Suprapubic skin (tissue), 4 donors: Measurements from ENCODE around the gene FNDC5. TPM values are rescaled to one million over a fixed set of nuclear protein-coding genes. Genes with fewer than 3 reads are reported as not detected.

Source experiments
- DNase-seq, 2 donors: peaks; one replicate each; pipeline ENCODE4 v3.0.0-alpha.2; 2019; ENCODE audit warnings: low spot score in 2 of 2
- H3K27ac ChIP-seq: fragments of 200-600 bp; sonication (generic); one replicate; pipeline ENCODE4 v1.5.1; 2019
- H3K27me3 ChIP-seq: fragments of 200-600 bp; sonication (generic); one replicate; pipeline ENCODE4 v1.5.1; 2019
- H3K36me3 ChIP-seq: fragments of 200-600 bp; sonication (generic); one replicate; pipeline ENCODE4 v1.5.1; 2019
- H3K4me1 ChIP-seq: fragments of 200-600 bp; sonication (generic); one replicate; pipeline ENCODE4 v1.5.1; 2019
- H3K4me3 ChIP-seq: fragments of 200-600 bp; sonication (generic); one replicate; pipeline ENCODE4 v1.5.1; 2019; ENCODE audit warnings: mild to moderate bottlenecking
- H3K9me3 ChIP-seq: fragments of 200-600 bp; sonication (generic); one replicate; pipeline ENCODE4 v1.5.1; 2019
- EP300 ChIP-seq: sonication (generic); formaldehyde crosslinking; IDR thresholded peaks from one replicate; pipeline ENCODE4 v1.6.1; 2017; ENCODE audit warnings: antibody characterized with exemption
- POLR2A ChIP-seq, 2 donors: fragments of 450-650 bp; IDR thresholded peaks; one replicate each; pipeline ENCODE4 v1.6.1; 2017; ENCODE audit warnings: antibody characterized with exemption in 2 of 2, mild to moderate bottlenecking in 2 of 2, moderate library complexity in 2 of 2
- POLR2AphosphoS5 ChIP-seq, 3 donors: sonication (generic); formaldehyde crosslinking; IDR thresholded peaks; one replicate each; pipeline ENCODE4 v1.6.1; 2017; ENCODE audit warnings: antibody characterized with exemption in 3 of 3
- WGBS: methylation state at CpG from one replicate; pipeline ENCODE4 v1.1.5; 2018; 5-methylcytosine and 5-hydroxymethylcytosine counted together
- total RNA-seq, 4 donors: library from RNA; depleted of rRNA; stranded (reverse); fragments of >200 nt; gene quantifications; one replicate each; pipeline ENCODE4 v1.1.0, GENCODE V29; 2016
- TF ChIP-seq, protein P1 (sequence below), 2 donors: fragments of 200-600 bp in 1 of 2; fragments of 450-650 bp in 1 of 2; sonication (generic) in 1 of 2; IDR thresholded peaks; one replicate each; pipeline ENCODE4 v1.5.1; 2016 to 2019; ENCODE audit warnings: antibody characterized with exemption in 2 of 2, mild to moderate bottlenecking in 1 of 2, moderate library complexity in 1 of 2

FNDC5 gene
- total RNA-seq, 4 donors from 2014 or later, result 0.48 to 3.0 (median 1.6) TPM; not detected in 1

DNA sequence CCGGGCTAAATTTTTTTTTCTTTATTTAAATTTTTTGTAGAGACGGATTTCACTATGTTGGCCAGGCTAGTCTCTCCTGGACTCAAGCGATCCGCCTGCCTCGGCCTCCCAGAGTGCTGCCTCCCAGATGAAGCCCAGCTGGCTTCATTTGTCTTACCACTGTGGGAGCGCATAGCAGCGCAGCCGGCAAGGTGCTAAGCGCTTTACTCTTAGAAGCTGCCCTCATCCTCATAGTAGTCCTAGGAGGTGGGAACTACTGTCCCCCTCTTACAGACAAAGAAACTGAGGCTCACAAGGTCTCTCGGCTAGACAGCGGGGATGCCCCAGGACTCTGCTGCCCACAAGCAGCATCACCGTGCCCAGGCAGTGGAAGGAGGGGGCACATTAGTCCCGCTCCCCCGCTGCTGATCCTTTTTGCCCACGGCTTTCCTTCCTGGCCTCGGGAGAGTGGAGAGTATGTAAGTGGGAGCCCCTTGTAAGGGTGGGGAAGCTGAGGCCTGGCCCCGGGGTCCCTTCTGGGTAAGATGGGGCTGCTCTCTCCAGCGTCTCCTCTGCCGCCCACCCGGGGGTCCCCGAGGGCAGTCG, 29.8 kb upstream of the FNDC5 start:
- H3K4me1 ChIP-seq, result peaks cover 20% of the 10 kb centered on the region
- 18% methylated on average over 18 of the region's 22 CpGs for WGBS

DNA sequence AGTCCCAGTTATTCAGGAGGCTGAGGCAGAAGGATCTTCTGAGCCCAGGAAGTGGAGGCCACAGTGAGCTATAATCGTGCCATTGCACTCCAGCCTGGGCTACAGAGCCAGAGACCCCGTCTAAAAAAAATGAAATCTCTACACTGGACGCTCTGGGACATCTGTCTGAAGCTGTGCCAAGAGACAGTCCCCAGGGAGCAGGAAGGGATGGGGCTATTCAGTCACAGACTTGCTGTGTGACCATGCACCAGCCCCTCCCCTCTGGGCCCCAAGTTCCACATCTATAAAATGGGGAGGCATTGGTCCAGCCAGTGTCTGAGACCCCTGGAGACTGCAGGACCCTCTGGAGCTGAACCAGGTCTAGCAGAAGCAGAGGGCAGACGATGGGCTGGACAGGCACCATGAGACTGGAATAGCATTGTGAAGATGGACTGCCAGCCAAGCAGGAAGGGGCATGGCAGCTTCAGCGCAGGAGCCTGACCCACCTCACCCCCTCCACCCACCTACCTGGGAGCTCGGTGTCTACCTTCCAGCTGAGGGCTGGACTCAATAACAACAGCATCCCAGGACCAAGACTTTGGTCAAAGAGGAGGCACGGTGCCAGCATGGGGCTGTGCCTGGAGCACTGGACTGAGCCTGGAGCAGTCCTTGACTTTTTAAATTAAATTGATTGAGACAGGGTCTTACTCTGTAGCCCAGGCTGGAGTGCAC, 29.0 kb upstream of the FNDC5 start:
- Histone ChIP-seq H3K4me1 (peaks cover 20% of the 10 kb centered on the region), H3K9me3 (no peaks in the 10 kb centered on the region), H3K27ac (no peak overlapping the region), H3K27me3 (no peaks in the 10 kb centered on the region), H3K36me3 (no peaks in the 10 kb centered on the region), H3K4me3 (peak overlapping the region; percentile 79)
- WGBS, result 84% methylated on average over 7 of the region's 7 CpGs
- DNase-seq, result no peak
- no peak for TF ChIP-seq POLR2AphosphoS5 (IDR thresholded peaks at IDR 0.05)
- TF ChIP-seq EP300, result no peak
- TF ChIP-seq POLR2A (IDR thresholded peaks at IDR 0.05), result no peak
- TF ChIP-seq, protein P1, sequence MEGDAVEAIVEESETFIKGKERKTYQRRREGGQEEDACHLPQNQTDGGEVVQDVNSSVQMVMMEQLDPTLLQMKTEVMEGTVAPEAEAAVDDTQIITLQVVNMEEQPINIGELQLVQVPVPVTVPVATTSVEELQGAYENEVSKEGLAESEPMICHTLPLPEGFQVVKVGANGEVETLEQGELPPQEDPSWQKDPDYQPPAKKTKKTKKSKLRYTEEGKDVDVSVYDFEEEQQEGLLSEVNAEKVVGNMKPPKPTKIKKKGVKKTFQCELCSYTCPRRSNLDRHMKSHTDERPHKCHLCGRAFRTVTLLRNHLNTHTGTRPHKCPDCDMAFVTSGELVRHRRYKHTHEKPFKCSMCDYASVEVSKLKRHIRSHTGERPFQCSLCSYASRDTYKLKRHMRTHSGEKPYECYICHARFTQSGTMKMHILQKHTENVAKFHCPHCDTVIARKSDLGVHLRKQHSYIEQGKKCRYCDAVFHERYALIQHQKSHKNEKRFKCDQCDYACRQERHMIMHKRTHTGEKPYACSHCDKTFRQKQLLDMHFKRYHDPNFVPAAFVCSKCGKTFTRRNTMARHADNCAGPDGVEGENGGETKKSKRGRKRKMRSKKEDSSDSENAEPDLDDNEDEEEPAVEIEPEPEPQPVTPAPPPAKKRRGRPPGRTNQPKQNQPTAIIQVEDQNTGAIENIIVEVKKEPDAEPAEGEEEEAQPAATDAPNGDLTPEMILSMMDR (IDR thresholded peaks at IDR 0.05), result no peak

More for the DNA sequence above, 29.8 kb upstream of the FNDC5 start:
- no peak for DNase-seq
- H3K9me3 ChIP-seq, result no peaks in the 10 kb centered on the region
- H3K27ac ChIP-seq, result peak overlapping the region; percentile 51
- no peaks in the 10 kb centered on the region for H3K36me3 ChIP-seq
- H3K27me3 ChIP-seq, result no peaks in the 10 kb centered on the region
- TF ChIP-seq POLR2AphosphoS5 (IDR thresholded peaks at IDR 0.05) (no peak), POLR2A (IDR thresholded peaks at IDR 0.05) (no peak), EP300 (no peak)
- TF ChIP-seq, protein P1 (IDR thresholded peaks at IDR 0.05), result no peak
- H3K4me3 ChIP-seq, result peak overlapping the region; percentile 79

DNA sequence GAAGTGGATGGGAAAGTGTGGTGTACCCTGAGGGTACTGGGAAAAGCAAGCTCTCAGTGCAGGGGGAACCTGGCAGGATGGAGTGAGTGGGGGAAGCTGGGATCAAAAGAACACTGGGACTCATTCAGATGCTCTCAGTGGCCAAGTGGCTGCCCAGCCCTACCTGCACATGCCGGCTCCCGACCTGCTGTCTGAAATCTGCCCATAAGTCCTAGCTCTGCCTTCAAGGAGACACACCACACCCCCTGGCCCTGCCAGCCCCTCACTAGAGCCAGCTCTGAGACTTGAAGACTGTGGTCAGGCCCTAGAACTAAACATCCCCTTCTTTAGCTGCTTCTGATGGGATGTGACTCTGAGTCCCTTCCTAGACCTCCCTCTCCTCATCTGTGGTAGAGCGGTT, 28.2 kb upstream of the FNDC5 start:
- H3K4me3 ChIP-seq, result no peak overlapping the region
- H3K36me3 ChIP-seq, result no peaks in the 10 kb centered on the region
- no peaks in the 10 kb centered on the region for H3K9me3 ChIP-seq
- H3K27me3 ChIP-seq, result peaks cover 3% of the 10 kb centered on the region
- no peak for DNase-seq
- H3K4me1 ChIP-seq, result peaks cover 20% of the 10 kb centered on the region
- WGBS, result 94% methylated on average over 3 of the region's 3 CpGs
- TF ChIP-seq, protein P1 (IDR thresholded peaks at IDR 0.05), result no peak
- TF ChIP-seq POLR2A (IDR thresholded peaks at IDR 0.05) (no peak), POLR2AphosphoS5 (IDR thresholded peaks at IDR 0.05) (no peak)
- no peak overlapping the region for H3K27ac ChIP-seq

DNA sequence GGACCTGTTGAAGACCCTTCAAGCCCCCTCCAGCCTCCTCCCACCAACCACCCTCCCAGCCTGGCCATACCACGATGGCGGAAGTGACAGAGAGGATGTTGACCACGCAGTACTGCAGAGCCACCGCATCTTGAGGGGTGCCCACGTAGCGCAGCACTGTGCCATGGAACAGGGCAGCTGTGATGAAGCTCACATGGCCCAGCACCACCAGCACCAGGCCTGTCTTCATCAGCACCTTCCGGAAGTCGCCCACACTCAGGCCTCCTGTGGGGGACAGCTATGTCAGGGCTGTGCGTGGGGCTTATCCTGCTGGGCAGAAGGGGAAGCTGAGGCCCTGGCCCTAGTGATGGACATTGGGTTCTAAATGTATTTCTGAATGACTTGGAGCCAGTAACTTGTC, 27.3 kb upstream of the FNDC5 start:
- Histone ChIP-seq H3K27ac (no peak overlapping the region), H3K4me1 (peaks cover 28% of the 10 kb centered on the region), H3K4me3 (no peak overlapping the region), H3K27me3 (peaks cover 10% of the 10 kb centered on the region), H3K36me3 (no peaks in the 10 kb centered on the region), H3K9me3 (no peaks in the 10 kb centered on the region)
- TF ChIP-seq EP300 (no peak), POLR2AphosphoS5 (IDR thresholded peaks at IDR 0.05) (no peak), POLR2A (IDR thresholded peaks at IDR 0.05) (no peak)
- TF ChIP-seq, protein P1 (IDR thresholded peaks at IDR 0.05), result no peak
- 90% methylated on average over 9 of the region's 9 CpGs for WGBS
- no peak for DNase-seq
